HG03342 (cell line): ENCODE measurements around the gene MRPL33.

Source experiments
- ATAC-seq: cut with Tn5 transposase; IDR thresholded peaks from one replicate; pipeline ENCODE4 v1.9.1; 2021; ENCODE audit warnings: mild to moderate bottlenecking, moderate library complexity; ENCODE audit not compliant: unreplicated experiment

Gene MRPL33

DNA sequence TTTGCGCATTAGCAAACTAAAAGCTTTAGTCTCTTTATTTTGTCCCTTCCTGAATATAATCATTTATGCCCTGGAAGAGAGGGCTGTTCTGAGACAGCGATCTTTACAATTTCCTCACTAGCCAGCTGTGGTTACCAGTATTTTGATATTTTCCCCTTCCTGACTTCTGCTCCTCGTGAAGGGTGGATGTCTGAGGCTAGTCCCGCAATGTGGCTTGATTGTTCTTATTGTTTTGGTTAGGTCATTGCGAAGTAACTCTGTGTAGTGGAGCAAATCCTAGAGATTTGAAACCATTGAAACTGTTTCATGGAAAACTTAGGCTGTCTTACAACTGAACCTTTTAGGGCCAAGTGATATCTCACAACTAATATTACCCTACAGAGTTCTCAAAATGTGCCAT is 2.4 kb downstream of the MRPL33 start:
- ATAC-seq, result no peak

GRCh38 chr2:27776097-27776496 is 4.6 kb downstream of the MRPL33 start:
- ATAC-seq, result no peak

- no peak for ATAC-seq
Observed at GRCh38 chr2:27776696-27777095, 5.2 kb downstream of the MRPL33 start.

- no peak for ATAC-seq
Observed at GRCh38 chr2:27779417-27780055, 8.0 kb downstream of the MRPL33 start.

GRCh38 chr2:27781496-27781895 is 10.0 kb downstream of the MRPL33 start:
- ATAC-seq, result no peak

DNA sequence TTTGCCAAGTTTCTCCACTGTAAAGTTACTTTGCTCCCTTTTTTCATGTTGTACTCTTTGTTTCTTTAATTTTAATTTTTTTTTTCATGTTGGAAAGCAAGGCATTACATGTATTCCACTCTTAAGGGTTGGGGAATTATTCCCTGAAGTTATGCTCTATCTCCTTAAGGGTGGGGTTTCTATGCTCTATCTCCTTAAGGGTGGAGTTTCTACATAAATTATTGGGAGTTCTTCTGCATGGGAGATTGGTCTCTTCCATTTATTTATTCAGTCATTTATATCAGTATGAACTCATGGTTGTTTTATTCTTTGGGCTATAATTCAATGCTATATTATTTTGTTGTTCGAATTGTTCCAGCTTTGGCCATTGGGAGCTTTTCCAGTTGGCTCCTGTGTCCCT is 11.2 kb downstream of the MRPL33 start:
- ATAC-seq, result no peak

- no peak for ATAC-seq
Observed at GRCh38 chr2:27790796-27791195, 19.3 kb downstream of the MRPL33 start.

GRCh38 chr2:27792759-27793158 is 21.2 kb downstream of the MRPL33 start:
- no peak for ATAC-seq

GRCh38 chr2:27795093-27795834 is 23.7 kb downstream of the MRPL33 start:
- ATAC-seq, result no peak

DNA sequence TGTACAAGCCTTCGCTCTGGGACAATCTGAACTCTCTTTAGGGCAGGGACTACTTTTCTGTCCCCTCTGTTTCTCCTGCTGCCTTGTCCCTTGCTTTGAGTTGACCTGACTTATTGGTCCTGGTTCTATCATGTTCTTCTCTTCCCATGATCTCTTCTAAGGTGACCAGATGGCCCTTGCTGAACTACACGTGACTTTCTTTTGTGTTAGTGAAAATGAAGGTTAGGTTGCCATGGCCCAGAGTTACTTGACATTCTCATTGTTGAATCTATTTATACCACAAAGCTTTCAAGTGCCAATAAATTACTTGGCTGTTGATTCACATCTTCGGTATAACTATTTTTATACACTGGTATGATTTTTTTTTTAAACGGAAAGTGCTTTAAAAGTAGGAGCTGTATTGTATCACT is 24.4 kb downstream of the MRPL33 start:
- no peak for ATAC-seq

DNA sequence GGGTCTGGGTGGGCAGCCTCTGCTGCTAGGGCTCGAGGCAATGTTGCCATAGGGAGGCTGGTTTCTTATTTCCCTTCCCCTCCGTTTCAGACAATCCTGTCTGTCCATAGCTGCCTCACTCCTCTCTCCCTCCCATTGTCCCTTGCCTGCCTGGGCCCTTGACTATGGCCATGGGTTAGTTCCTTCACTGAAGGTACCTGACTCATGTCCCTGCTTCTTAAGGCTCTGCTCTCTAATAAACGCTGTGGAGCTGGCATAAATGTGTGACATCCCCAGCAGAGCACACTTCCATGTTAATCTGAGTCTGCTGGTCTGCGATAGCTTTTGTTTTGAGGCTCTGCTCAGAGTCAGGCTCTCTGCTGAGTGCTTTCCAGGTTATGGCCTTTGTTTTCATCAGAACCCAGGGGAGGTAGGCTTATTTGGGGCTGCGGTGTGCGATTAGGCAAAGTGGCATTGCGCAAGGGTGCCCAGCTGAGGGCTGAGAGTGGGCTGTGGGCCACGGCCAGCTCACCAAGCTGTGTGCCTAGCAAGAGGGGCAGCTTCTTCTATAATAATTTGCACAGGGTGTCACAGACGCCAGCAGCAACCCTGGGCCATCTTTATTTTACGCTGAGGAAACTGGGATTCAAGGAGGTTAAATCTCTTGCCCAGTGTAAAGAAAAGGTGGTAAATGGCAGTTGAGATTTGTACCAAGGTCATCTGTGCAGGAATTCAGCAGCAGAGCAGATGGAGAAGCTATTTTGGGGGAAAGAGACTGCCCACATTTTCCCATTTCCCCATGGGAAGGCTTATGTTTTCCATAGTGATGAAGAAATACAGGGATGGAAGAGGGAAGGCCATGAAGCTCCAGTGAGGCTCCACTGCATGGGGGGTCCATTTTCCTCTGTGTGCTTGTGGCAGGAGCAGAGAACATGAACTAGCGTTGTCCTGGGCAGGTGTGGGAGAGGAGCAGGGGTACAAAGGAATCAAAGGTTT is 25.6 kb downstream of the MRPL33 start:
- no peak for ATAC-seq

- no peak for ATAC-seq
Observed at GRCh38 chr2:27797841-27798240, 26.3 kb downstream of the MRPL33 start.

DNA sequence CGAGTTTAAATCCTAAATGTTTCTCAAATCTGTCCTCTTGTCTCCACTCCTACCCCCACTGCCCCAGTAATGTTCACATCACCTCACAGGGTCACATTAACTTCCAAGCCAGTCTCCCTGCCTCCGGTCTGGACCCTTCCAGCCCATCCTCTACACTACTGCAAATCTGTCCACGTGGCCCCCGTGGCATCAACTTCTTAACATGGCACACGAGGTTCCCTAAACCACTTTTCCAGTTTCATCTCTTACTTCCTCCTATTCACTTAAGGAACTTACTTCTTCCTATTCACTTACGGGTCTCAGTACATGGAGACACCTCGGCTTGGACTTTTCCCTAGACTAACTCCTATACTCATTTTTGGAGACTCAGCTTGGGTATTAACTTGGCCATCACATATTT is 27.0 kb downstream of the MRPL33 start:
- no peak for ATAC-seq

- ATAC-seq, result no peak
Observed at GRCh38 chr2:27798948-27799645, 27.6 kb downstream of the MRPL33 start.

DNA sequence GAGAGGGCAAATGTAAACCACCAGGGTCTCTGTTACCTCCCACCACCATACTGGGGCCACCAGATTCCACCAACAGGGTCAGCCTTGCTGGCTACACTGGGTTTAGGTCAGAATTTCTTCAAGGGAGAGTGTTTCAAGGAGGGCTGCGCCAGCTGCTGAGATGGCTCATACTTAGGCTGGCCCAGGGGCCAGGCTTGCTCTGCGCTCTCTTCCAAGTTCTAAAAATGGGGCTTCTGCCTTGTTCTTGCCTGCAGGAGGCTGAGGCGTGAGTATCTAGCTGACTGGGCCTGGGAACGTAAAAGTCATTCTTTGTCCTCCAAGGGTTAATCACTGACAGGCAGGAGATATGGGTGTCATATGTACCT is 28.1 kb downstream of the MRPL33 start:
- ATAC-seq, result no peak

- no peak for ATAC-seq
Observed at GRCh38 chr2:27800856-27801255, 29.3 kb downstream of the MRPL33 start.

DNA sequence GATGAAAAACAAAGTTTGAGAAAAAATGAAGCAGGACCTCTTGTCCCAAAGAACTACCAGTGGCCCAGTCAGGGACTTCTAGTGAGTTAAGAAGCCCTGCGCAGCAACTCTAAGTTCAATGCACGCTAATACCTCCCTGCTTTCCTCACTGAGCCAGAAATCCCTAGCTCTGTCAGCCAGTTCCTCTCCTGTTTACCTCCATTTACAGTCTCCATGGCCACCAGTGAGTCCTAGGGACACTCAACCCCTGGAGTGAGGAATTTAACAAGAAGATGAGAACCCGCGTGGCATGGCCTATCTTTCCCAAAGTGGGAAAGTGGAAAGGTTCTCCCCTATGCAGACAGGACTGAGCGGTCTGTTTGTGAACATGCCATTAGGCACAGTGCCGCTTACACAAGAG is 31.0 kb downstream of the MRPL33 start:
- ATAC-seq, result no peak

GRCh38 chr2:27803046-27803445 is 31.5 kb downstream of the MRPL33 start:
- ATAC-seq, result no peak

DNA sequence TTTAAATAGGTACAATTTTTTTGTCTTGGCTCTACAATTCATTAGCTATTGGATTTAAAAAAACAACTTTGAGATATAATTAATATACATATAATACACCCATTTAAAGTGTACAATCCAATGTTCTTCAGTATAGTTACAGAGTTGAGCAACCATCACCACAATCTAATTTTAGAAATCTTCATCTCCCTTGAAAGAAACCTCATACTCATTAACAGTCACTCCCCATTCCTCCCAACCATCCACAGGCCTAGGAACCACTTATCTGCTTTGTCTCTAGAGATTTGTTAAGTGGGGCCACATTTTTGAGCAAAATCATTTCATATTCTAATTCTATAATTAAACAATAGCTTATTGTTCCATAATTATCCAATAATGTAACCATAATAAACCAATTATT is 32.6 kb downstream of the MRPL33 start:
- no peak for ATAC-seq

GRCh38 chr2:27805180-27805579 is 33.7 kb downstream of the MRPL33 start:
- ATAC-seq, result no peak
